ENCODE data around the gene TP53AIP1. TPM values are rescaled to one million over a fixed set of nuclear protein-coding genes. Genes with fewer than 3 reads are reported as not detected.

The TP53AIP1 gene
- total and polyA plus RNA-seq, 9 donors: 0.02 to 1.5 (median 0.31) TPM; not detected in 5

GRCh38 chr11:128897826-128898225 is 44.8 kb downstream of the TP53AIP1 start:
- Histone ChIP-seq H3K27me3 (no peaks in the 10 kb centered on the region), H3K36me3 (no peaks in the 10 kb centered on the region), H3K27ac (no peak overlapping the region), H3K4me3 (no peak overlapping the region), H3K9me3 (no peaks in the 10 kb centered on the region), H3K4me1 (ENCODE audit: insufficient read depth) (peaks cover 2% of the 10 kb centered on the region)
- 80 to 89% (median 87%) methylated on average over 1 of the region's 1 CpG for WGBS, 3 donors
- intact Hi-C loops (cut with DNase I): no loop called here
- DNase-seq: no peak
- TF ChIP-seq EP300 (IDR thresholded peaks at IDR 0.05): no peak
- TF ChIP-seq CTCF (IDR thresholded peaks at IDR 0.05): no peak
- TF ChIP-seq POLR2A (IDR thresholded peaks at IDR 0.05): no peak

- Histone ChIP-seq H3K27me3 (no peaks in the 10 kb centered on the region), H3K27ac (no peak overlapping the region), H3K4me3 (no peak overlapping the region), H3K36me3 (no peaks in the 10 kb centered on the region), H3K9me3 (no peaks in the 10 kb centered on the region), H3K4me1 (ENCODE audit: insufficient read depth) (peaks cover 3% of the 10 kb centered on the region)
- WGBS, 3 donors: 38 to 47% (median 41%) methylated on average over 2 of the region's 2 CpGs
- intact Hi-C loops (cut with DNase I): no loop called here
- no peak for DNase-seq
- TF ChIP-seq EP300 (IDR thresholded peaks at IDR 0.05): no peak
- TF ChIP-seq POLR2A (IDR thresholded peaks at IDR 0.05): no peak
- no peak for TF ChIP-seq CTCF (IDR thresholded peaks at IDR 0.05)
These were observed 46.3 kb downstream of the TP53AIP1 start for GRCh38 chr11:128896356-128896755.

GRCh38 chr11:128895526-128895925 is 47.1 kb downstream of the TP53AIP1 start:
- Histone ChIP-seq H3K36me3 (no peaks in the 10 kb centered on the region), H3K27ac (no peak overlapping the region), H3K4me3 (no peak overlapping the region), H3K4me1 (ENCODE audit: insufficient read depth) (peaks cover 4% of the 10 kb centered on the region), H3K9me3 (no peaks in the 10 kb centered on the region), H3K27me3 (no peaks in the 10 kb centered on the region)
- TF ChIP-seq POLR2A (IDR thresholded peaks at IDR 0.05) (no peak), CTCF (IDR thresholded peaks at IDR 0.05) (no peak), EP300 (IDR thresholded peaks at IDR 0.05) (no peak)
- intact Hi-C loops (cut with DNase I): no loop called here
- WGBS, 3 donors: 91 to 95% (median 92%) methylated on average over 9 of the region's 9 CpGs
- no peak for DNase-seq

- Histone ChIP-seq H3K4me3 (no peak overlapping the region), H3K27ac (no peak overlapping the region), H3K9me3 (no peaks in the 10 kb centered on the region), H3K4me1 (ENCODE audit: insufficient read depth) (peaks cover 4% of the 10 kb centered on the region), H3K27me3 (no peaks in the 10 kb centered on the region), H3K36me3 (no peaks in the 10 kb centered on the region)
- WGBS, 3 donors: 12 to 18% (median 18%) methylated on average over 6 of the region's 6 CpGs
- DNase-seq: peak in 3 of 5 donors; percentile 57 to 66 (median 58)
- no peak for TF ChIP-seq POLR2A (IDR thresholded peaks at IDR 0.05)
- TF ChIP-seq EP300 (IDR thresholded peaks at IDR 0.05): no peak
- TF ChIP-seq CTCF (IDR thresholded peaks at IDR 0.05): no peak
- intact Hi-C loops (cut with DNase I): no loop called here
These were observed 48.0 kb downstream of the TP53AIP1 start for GRCh38 chr11:128894685-128895084.

Measured in ovary (tissue), 9 donors.